Measurements from ENCODE around the gene MPO.

GRCh38 chr17:58283674-58284612 is 3.2 kb upstream of the MPO start:
- no peak for TF ChIP-seq POLR2AphosphoS5 (IDR thresholded peaks at IDR 0.05; ENCODE audit: low read depth, low read length)
- no peak for TF ChIP-seq POLR2A (IDR thresholded peaks at IDR 0.05; ENCODE audit: low read depth, low read length)
- TF ChIP-seq TAF1 (IDR thresholded peaks at IDR 0.05; ENCODE audit: borderline replicate concordance, low read depth, low read length), result no peak

Data from GM12892 (cell line).